GM19193 (cell line): ENCODE measurements around the gene TNFSF13.

ENCODE experiments used
- POLR2A ChIP-seq: IDR thresholded peaks from 4 replicates; pipeline ENCODE4 v1.6.1; 2011; ENCODE audit not compliant: insufficient read depth, insufficient read length; ENCODE audit errors: extremely low read depth

TNFSF13 gene

DNA sequence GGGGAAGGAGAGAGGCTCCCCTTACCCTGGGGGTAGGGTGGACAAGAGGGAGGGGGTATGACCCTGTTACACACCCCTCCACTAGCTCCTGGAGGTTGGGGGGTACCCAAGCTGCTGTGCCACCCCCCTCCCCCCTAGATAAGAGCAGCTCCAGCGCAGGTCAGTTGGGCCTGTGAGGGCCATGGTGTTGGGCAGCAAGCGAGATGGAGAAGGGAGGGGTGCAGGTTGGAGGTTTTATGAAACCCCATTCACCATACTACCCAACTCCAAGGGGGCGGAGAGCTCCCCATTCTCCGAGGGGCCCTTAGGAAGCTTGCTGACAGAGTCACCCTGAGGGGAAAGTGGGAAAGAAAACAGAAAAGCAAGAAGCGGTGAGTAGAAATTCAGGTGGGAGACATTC lies 33.0 kb downstream of the TNFSF13 start:
- TF ChIP-seq POLR2A, result no peak

DNA sequence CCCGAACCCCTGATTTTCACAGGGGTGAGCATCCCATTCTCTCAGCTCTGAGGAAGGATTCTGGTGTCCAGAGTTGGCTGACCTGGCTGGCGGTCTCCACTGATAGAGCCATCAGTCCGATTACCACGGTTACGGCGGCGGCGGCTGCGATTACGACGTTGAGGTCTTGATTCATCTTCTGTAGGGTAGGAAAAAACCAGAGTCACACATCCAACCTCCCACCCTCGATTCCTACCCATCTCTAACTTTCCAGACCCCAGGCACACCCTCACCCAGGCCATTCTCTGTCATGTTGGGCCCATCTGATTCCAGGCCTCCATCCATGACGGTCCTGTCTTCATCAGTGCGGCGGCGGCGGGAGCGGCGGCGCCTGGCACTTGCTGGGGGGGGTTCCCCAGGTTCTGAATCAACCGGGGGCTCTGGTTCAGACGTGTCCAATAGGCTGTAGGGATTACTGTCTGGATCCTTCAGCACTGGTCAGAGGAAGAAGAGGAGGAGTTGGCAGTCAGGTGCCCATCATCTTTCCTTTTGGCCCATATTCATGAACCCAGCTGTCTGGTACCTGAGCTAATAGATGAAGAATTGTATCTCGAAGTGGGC lies 34.0 kb downstream of the TNFSF13 start:
- no peak for TF ChIP-seq POLR2A

DNA sequence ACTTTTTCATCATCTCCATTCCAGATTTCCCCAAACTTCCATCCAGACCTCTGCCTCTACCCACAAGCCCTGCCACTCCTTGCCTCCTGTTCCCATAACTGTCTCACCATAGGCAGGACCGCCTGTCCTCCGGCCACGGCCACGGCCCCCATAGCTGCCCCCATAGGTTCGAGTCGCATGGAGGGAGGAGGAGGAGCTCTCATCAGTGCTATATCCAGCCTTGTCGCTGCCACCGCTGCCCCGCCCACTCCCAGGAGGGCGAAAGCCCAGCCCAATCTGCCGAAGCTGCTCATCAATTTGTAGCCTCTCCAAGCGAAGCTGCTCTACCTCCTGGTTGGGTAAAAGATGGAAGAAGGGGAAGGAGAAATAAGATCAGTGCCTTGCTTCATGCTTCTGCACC lies 34.7 kb downstream of the TNFSF13 start:
- no peak for TF ChIP-seq POLR2A

DNA sequence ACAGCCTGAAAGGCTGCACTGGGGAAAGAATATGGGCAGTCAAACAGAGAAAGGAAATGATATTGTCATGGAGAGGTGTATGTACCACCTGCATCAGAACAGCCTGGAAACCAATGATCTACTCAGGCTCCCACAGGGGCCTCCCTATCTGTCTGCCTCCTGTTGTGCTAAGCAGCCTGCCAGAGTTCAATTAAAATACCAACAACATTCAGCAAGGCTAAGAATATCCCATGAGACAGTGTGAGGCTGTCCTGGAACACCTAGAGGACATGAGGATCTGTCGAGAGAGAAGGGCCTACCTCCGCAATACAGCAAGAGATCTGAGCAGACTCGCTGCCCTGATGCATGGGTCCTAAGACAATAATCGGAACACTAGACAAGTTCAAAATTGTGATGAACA lies 47.7 kb downstream of the TNFSF13 start:
- no peak for TF ChIP-seq POLR2A

DNA sequence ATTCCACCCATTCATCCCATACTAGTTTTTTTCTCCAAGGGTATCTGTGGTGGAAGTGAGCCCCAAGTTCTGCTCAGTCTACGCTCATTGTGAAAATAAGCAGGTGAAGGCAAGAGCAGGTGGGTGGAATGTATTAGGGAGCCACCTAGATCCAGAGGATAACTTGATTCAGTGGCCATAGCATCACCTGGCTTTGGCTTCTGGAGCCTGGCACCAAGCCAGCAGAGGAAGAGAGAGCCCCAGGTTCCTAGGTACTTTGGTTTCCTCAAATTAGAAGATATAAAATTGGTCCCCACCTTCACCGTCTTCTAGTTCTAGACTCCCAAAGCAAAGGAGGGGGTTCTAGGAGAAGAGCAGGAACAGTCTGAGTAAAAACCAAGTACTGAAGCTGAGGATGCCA lies 52.1 kb downstream of the TNFSF13 start:
- TF ChIP-seq POLR2A, result no peak
